Measurements from ENCODE around the gene CEP350.
"Not testable (repeated sequence)": the region's sequence is repeated elsewhere in the genome, so short reads cannot be mapped to it uniquely, and the experiment has no call there.

The CEP350 gene

DNA sequence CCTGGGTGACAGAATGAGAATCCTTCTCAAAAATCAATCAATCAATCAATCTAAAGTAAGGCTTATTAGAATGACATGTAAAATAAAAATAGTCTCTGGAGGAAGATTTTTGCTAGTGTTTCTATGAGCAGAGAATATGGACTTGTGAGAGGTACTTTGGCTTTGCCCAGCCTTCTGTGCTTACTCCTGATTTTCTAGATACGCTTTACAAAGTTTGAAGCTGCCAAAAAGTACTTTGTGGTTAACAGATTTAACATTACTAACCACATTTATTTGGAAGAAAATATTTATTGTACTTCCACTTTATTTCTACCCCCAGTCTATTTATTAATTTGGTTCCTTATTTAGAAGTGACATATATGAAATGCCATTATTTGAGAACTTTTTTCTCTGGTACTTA, 41.0 kb downstream of the CEP350 start:
- H3K4me3 ChIP-seq, result no peak overlapping the region
- H3K27ac ChIP-seq, result no peak overlapping the region
- TF ChIP-seq, protein P1, sequence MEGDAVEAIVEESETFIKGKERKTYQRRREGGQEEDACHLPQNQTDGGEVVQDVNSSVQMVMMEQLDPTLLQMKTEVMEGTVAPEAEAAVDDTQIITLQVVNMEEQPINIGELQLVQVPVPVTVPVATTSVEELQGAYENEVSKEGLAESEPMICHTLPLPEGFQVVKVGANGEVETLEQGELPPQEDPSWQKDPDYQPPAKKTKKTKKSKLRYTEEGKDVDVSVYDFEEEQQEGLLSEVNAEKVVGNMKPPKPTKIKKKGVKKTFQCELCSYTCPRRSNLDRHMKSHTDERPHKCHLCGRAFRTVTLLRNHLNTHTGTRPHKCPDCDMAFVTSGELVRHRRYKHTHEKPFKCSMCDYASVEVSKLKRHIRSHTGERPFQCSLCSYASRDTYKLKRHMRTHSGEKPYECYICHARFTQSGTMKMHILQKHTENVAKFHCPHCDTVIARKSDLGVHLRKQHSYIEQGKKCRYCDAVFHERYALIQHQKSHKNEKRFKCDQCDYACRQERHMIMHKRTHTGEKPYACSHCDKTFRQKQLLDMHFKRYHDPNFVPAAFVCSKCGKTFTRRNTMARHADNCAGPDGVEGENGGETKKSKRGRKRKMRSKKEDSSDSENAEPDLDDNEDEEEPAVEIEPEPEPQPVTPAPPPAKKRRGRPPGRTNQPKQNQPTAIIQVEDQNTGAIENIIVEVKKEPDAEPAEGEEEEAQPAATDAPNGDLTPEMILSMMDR (IDR thresholded peaks at IDR 0.05), result no peak
- no peak for DNase-seq (ENCODE audit: low spot score)

DNA sequence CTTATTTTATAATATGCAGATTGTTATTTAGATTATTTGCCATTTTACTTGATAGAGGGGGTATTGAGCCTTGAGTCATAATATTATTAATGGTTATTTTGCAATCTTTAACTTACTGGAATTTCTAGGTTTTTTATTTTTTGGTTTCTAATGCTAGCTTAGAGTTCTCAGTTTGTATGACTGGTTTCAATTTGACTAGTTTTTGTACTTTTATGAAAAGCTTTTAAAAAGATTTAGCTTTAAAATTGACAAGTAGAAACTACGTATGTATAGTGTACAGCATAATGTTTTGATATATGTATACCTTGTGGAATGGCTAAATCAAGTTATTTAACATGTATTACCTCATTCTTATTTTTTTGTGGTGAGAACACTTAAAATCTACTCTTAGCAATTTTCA, 41.5 kb downstream of the CEP350 start:
- Histone ChIP-seq H3K27ac (no peak overlapping the region), H3K4me3 (no peak overlapping the region)
- TF ChIP-seq, protein P1 (IDR thresholded peaks at IDR 0.05), result no peak
- no peak for DNase-seq (ENCODE audit: low spot score)

DNA sequence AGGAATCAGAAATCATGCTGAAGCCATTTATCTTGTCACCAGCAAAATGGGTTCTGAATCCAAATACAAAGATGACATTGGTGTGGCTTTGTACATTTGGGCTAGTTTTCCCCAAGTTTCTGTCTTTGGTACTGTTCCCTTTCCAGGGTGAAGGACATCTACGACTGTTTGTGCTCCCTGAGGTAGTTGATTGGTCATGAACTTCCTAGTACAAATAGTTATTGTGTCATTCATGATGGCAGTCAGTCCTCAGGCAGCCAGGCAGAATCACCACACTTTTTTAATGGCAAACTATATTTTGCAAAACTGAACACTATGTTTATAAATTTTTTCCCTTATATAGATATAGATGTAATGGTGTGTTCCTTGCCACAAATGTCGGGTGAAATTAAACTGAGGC, 46.0 kb downstream of the CEP350 start:
- H3K27ac ChIP-seq, result no peak overlapping the region
- TF ChIP-seq, protein P1 (IDR thresholded peaks at IDR 0.05), result no peak
- no peak overlapping the region for H3K4me3 ChIP-seq
- DNase-seq (ENCODE audit: low spot score), result no peak

DNA sequence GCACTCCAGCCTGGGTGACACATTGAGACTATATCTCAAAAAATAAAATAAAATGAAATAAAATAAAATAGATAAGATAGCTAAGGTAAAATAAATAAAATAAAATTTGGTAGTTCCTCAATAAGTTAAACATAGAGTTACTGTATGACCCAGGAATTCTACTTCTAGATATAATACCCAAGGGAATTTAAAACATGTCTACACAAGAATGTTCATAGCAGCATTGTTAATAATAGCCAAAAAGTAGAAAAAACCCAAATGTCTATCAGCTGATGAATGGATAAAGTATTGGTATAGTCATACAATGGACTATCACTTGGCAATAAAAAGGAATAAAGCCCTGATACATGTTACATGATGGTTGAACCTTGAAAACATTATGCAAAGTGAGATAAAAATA, 47.8 kb downstream of the CEP350 start:
- Histone ChIP-seq H3K27ac (no peak overlapping the region), H3K4me3 (no peak overlapping the region)
- TF ChIP-seq, protein P1 (IDR thresholded peaks at IDR 0.05), result no peak
- DNase-seq (ENCODE audit: low spot score), result no peak

DNA sequence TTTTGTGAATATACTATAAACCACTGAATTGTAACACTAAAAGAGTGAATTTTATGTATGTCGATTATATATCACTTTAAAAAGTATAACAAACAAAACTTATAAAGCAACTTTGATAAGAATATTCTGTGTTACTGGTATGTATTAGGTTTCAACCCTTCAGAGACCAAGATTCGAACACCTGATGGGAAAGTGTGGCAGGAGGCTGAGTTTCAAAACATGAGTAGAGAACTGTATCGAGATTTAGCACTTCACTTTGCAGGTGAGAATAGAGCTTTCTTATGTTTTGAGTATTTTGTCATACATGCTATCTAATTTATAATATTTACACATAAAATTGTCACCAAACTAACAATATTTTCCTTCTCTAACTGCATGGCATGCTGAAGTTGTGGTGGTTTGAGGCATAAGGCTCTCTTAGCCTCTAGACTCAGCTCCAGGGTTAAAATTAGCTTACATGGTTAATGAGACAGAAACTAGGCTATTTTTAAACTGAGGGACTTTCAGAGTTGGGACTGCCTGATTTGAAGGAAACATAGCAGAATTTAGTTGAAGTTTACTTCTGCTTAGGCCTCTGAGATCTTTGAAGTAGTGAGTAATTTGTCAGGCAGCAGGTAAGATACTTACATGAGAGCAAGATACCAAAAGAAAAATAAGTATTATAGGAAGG, 48.6 kb downstream of the CEP350 start:
- TF ChIP-seq, protein P1 (IDR thresholded peaks at IDR 0.05), result no peak
- Histone ChIP-seq H3K4me3 (no peak overlapping the region), H3K27ac (peak overlapping the region in 1 of 2 donors; percentile 18)
- no peak for DNase-seq (ENCODE audit: low spot score)

DNA sequence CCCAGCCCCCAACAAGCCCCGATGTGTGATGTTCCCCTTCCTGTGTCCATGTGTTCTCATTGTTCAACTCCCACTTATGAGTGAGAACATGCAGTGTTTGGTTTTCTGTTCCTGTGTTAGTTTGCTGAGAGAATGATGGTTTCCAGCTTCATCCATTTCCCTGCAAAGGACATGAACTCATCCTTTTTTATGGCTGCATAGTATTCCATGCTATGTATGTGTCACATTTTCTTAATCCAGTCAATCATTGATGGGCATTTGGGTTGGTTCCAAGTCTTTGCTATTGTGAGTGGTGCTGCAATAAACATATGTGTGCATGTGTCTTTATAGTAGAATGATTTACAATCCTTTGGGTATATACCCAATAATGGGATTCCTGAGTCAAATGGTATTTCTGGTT, 52.2 kb downstream of the CEP350 start:
- not testable (repeated sequence) for DNase-seq (ENCODE audit: low spot score); H3K4me3 ChIP-seq; H3K27ac ChIP-seq

DNA sequence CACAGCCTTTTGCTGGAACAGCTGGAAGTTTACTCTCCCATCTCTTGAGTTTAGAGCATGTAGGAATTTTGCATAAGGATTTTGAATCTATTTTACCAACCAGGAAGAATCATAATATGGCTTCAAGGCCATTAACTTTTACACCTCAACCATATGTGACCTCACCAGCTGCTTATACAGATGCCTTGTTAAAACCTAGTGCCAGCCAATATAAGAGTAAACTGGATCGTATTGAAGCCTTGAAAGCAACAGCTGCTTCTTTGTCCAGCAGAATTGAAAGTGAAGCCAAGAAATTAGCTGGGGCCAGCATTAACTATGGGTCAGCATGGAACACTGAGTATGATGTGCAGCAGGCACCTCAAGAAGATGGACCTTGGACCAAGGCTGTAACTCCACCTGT, 65.4 kb downstream of the CEP350 start:
- TF ChIP-seq, protein P1 (IDR thresholded peaks at IDR 0.05), result no peak
- DNase-seq (ENCODE audit: low spot score), result no peak
- H3K27ac ChIP-seq, result no peak overlapping the region
- no peak overlapping the region for H3K4me3 ChIP-seq

Measured in coronary artery (tissue), 2 donors.